Skeletal muscle cell (primary cell): ENCODE measurements around the gene TGM2.
A peak's percentile ranks its signal among the peaks of the same experiment; 100 is the strongest.

Experiments used
- DNase-seq: peaks from one replicate; pipeline ENCODE4 v3.0.0-alpha.2; 2010; ENCODE audit warnings: low read depth
- H3K4me3 ChIP-seq: 2 replicates; pipeline ENCODE4 v1.5.1; 2011; ENCODE audit warnings: low read depth, mild to moderate bottlenecking, control low read depth, low read length, moderate library complexity

Gene TGM2

DNA sequence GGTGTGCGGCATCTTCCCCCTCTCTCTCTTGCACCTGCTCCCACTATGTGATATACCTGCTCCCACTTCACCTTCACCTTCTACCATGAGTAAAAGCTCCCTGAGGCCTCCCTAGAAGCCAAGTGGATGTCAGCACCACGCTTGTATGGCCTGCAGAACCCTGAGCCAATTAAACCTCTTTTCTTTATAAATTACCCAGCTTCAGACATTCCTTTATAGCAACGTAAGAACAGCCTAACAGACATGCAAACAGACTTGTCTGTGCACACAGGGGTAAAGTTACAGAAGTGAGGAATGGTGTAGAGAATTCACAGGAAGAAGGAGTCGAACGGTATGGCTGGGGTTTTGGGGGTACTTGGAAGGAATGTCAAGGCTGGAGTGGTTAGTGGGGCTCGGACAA is 14.8 kb upstream of the TGM2 start:
- DNase-seq = no peak
- H3K4me3 ChIP-seq = no peak overlapping the region

- DNase-seq = no peak
- H3K4me3 ChIP-seq = no peak overlapping the region
These were observed 13.5 kb upstream of the TGM2 start for GRCh38 chr20:38178581-38178980.

GRCh38 chr20:38178065-38178491 is 13.0 kb upstream of the TGM2 start:
- H3K4me3 ChIP-seq = no peak overlapping the region
- no peak for DNase-seq

DNA sequence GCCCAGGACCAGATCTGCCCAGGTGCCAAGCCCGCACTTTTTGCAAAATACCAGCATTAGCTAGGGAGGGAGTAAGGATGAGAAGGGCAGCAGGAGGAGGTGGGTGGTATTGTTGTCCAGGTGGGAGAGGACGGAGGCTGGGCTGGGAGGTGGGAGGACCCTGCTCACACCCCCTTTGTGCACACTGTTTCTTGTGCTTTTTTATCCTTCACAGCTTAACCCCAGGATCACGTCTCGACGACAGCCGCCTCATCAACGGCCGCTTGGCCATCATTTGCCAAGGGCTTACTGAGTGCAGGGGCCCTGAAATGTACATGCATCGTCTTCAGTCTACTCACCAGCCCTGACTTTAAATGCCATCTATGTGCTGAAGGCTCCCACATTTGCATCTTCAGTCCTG is 12.1 kb upstream of the TGM2 start:
- no peak overlapping the region for H3K4me3 ChIP-seq

GRCh38 chr20:38175304-38176180 is 10.5 kb upstream of the TGM2 start:
- no peak overlapping the region for H3K4me3 ChIP-seq
- no peak for DNase-seq

More for the DNA sequence above, 12.1 kb upstream of the TGM2 start:
- DNase-seq = no peak

- DNase-seq = peak; percentile 78
- H3K4me3 ChIP-seq = no peak overlapping the region
These were observed 8.4 kb upstream of the TGM2 start for GRCh38 chr20:38173237-38174156.

- DNase-seq = no peak
- no peak overlapping the region for H3K4me3 ChIP-seq
These were observed 7.3 kb upstream of the TGM2 start for GRCh38 chr20:38172408-38172807.

GRCh38 chr20:38171675-38172043 is 6.6 kb upstream of the TGM2 start:
- H3K4me3 ChIP-seq = no peak overlapping the region
- no peak for DNase-seq

- DNase-seq = no peak
These were observed 6.0 kb upstream of the TGM2 start for GRCh38 chr20:38170826-38171674.

GRCh38 chr20:38170219-38170825 is 5.3 kb upstream of the TGM2 start:
- no peak for DNase-seq
- no peak overlapping the region for H3K4me3 ChIP-seq

More at GRCh38 chr20:38170826-38171674, 6.0 kb upstream of the TGM2 start:
- no peak overlapping the region for H3K4me3 ChIP-seq

DNA sequence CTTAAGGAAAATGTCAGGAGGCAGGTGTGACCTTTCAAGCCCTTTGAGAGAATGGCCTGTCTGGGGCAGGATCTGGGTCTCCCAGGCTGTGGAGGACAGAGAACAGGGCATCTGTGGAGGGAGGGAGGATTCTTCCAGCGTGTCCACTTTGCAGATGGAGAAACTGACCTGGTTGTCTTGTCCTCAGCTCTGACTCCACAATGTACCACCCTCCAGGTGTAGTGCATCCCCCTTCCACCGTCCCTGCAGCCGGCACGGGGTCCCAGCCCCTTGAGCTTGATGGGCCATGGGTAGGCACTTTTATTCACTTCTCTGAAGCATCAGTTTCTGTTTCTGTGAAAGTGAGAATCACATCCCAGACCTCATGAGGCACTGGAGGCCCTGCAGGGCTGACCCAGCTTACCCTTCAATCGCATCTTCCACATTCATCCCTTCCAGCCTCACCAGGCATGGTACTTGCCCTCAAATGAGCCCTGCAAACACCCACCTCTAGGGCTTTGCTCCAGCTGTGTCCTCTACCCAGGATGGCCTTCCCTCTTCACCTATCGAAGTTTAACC is 4.6 kb upstream of the TGM2 start:
- DNase-seq = no peak
- no peak overlapping the region for H3K4me3 ChIP-seq

DNA sequence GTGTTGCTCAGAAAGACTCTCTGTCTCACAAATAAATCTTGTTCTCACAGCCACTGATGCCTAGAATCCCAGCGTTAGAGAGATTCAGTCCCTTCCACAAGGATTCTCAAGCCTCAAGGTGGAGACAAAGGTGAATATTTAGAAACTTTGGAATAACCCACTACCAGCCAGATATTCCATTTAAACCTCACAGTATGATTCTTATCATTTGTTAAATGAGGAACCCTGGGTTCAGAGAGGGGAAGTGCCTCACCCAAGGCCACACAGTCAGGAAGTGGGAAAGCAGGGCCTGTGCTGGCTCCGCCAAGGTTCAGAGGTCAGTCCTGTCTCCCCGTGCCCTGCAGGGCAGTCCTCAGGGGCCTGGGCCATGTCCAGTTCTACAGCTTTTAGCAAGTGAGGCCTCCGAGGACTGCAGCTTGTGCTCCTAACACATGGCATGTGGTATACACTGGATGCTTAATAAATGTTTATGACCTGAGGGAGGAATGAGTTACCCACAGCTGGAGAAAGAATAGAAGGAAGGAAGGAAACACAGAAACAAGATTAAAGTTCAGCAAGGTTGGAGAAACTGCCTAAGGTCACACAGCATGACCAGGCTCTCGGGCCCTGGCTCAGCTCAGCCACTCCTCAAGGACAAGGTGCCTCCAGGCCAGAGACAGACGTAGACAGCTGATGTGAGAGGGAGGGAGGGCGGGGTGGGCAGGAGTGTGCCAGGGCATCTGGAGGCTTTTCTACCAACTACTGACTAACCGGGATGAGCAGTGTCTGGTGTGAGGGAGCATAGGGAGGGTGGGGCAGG is 3.9 kb upstream of the TGM2 start:
- DNase-seq = no peak
- H3K4me3 ChIP-seq = no peak overlapping the region

DNA sequence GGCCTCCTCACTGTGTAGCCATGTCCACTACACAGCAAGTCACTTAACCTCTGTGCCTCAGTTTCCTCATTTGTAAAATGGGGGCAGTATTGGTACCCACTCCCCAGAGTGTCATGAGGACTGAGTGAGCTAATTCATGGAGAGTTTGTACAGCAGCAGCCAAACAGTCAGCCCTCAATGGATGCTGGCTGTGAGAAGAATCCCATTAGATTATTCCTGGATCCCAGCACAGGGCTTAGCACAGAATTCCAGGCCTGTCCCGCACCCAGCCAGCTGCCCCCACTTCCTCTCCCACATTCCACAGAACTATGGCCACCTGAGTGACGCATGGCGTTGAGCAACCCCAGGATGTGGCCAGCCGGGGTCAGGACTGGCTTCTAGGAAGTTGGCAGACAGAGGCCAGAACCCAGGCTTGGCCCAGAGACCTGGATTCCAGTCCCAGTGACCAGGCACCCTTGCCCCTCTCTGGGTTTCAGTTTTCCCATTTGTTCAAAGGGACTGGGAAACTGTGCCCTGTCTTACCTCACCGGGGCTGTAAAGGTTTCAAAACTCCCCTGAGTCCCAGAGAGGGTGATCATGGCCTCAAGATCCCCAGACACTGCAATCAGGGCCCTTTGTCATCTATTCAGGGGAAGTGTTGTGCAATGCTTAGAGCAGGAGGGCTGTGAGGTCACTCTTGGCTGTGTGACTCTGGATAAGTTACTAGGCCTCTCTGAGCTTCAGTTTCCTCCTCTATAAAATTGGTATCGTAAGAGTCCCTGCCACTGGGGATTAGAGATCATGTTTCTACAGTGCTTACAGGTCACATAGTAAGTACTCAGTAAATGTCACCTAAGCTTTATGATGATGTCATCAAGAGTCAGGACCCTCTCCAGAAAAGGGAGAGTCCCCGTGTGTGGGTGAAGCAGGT is 3.0 kb upstream of the TGM2 start:
- DNase-seq = peak; percentile 80
- no peak overlapping the region for H3K4me3 ChIP-seq

GRCh38 chr20:38167328-38167850 is 2.3 kb upstream of the TGM2 start:
- DNase-seq = no peak

GRCh38 chr20:38166703-38167233 is 1.7 kb upstream of the TGM2 start:
- no peak overlapping the region for H3K4me3 ChIP-seq
- DNase-seq = no peak

More at GRCh38 chr20:38167328-38167850, 2.3 kb upstream of the TGM2 start:
- no peak overlapping the region for H3K4me3 ChIP-seq

DNA sequence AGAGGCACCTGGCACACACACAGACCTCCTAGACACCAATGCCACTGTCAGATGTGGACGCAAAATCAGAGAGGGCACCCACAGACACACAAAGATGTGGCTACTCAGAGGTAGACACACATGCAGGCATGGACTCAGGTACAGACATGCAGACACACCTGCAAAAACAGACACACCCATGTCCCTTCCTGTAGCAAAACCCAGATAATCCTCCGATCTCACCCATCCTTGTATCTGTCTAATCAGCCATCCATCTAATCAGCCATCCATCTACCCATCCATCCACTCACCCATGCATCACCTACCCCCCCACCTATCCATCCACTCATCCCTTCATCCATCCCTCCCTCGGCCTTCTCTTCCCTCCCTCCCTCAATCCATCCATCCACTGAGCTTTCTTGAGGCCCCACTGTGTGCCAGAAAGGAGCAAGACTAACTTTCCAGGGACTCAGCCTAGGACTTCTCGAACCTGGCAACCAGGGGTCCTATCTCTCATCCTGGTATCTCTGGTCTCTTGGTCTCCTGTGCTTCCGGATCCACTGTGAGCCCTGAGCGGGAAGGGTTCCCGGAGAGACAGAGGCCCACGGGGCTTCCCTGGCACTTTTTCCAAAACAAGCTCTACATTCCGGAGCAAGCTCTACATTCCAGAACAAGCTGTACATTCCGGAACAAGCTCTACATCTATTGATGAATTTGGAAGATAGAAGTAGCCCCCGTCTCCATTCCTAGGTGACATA is 1.1 kb upstream of the TGM2 start:
- H3K4me3 ChIP-seq = no peak overlapping the region
- no peak for DNase-seq
